HepG2 (cell line): ENCODE results near the gene FAM228B. TPM values are rescaled to one million over a fixed set of nuclear protein-coding genes. Genes with fewer than 3 reads are reported as not detected.

Source experiments
- CBX5 ChIP-seq: sonication (generic); formaldehyde crosslinking; IDR thresholded peaks from 2 replicates; pipeline ENCODE4 v1.4.0; 2020; ENCODE audit warnings: missing genetic modification reagents, borderline replicate concordance
- FOXK2 ChIP-seq: fragments of 450-650 bp; IDR thresholded peaks from 2 replicates; pipeline ENCODE4 v1.6.1; 2016
- HDAC2 ChIP-seq: sonication (generic); formaldehyde crosslinking; IDR thresholded peaks from 2 replicates; pipeline ENCODE4 v1.4.0; 2020; ENCODE audit warnings: missing genetic modification reagents
- IRF2 ChIP-seq: IDR thresholded peaks from 2 replicates; pipeline ENCODE4 v1.6.1; 2018; ENCODE audit warnings: missing genetic modification reagents, missing compliant biosample characterization
- JUND ChIP-seq: sonication (generic); formaldehyde crosslinking; IDR thresholded peaks from 2 replicates; pipeline ENCODE4 v1.8.0; 2022; ENCODE audit warnings: mild to moderate bottlenecking, missing genetic modification reagents
- KLF11 ChIP-seq: IDR thresholded peaks from 2 replicates; pipeline ENCODE4 v1.6.1; 2016; ENCODE audit warnings: missing compliant biosample characterization
- KLF15 ChIP-seq: sonication (generic); formaldehyde crosslinking; IDR thresholded peaks from 2 replicates; pipeline ENCODE4 v1.8.1; 2023; ENCODE audit warnings: borderline replicate concordance, mild to moderate bottlenecking, inconsistent platforms, missing genetic modification reagents, mixed read lengths
- NFYC ChIP-seq: IDR thresholded peaks from 2 replicates; pipeline ENCODE4 v1.6.1; 2016; ENCODE audit warnings: missing genetic modification reagents, missing compliant biosample characterization
- POGK ChIP-seq: sonication (generic); formaldehyde crosslinking; conservative IDR thresholded peaks from 2 replicates; pipeline ENCODE4 v1.8.0; 2022; ENCODE audit warnings: mild to moderate bottlenecking, moderate library complexity, missing genetic modification reagents
- PRPF4 ChIP-seq: fragments of 200-400 bp; formaldehyde crosslinking; IDR thresholded peaks from 2 replicates; pipeline ENCODE4 v1.6.1; 2016; ENCODE audit warnings: low read length, low read depth; ENCODE audit not compliant: poor library complexity, severe bottlenecking
- ZBTB33 ChIP-seq: sonication (generic); formaldehyde crosslinking; IDR thresholded peaks from 2 replicates; pipeline ENCODE4 v1.4.0; 2020; ENCODE audit warnings: missing genetic modification reagents
- ZNF3 ChIP-seq: IDR thresholded peaks from 2 replicates; pipeline ENCODE4 v1.7.0; 2017; ENCODE audit warnings: inconsistent platforms
- ZNF343 ChIP-seq: sonication (generic); formaldehyde crosslinking; IDR thresholded peaks from 2 replicates; pipeline ENCODE4 v1.4.0; 2020; ENCODE audit warnings: mild to moderate bottlenecking, missing genetic modification reagents
- ZNF431 ChIP-seq: sonication (generic); formaldehyde crosslinking; IDR thresholded peaks from 2 replicates; pipeline ENCODE4 v1.9.0; 2022; ENCODE audit warnings: missing genetic modification reagents, low read depth, mild to moderate bottlenecking, borderline replicate concordance
- ZNF501 ChIP-seq: sonication (generic); formaldehyde crosslinking; IDR thresholded peaks from 2 replicates; pipeline ENCODE4 v1.5.1; 2020; ENCODE audit warnings: mild to moderate bottlenecking, moderate library complexity, missing genetic modification reagents
- ZNF512B ChIP-seq: sonication (generic); formaldehyde crosslinking; IDR thresholded peaks from 2 replicates; pipeline ENCODE4 v1.5.1; 2020; ENCODE audit warnings: missing genetic modification reagents, mild to moderate bottlenecking, borderline replicate concordance
- ZNF546 ChIP-seq: sonication (generic); formaldehyde crosslinking; conservative IDR thresholded peaks from 2 replicates; pipeline ENCODE4 v1.8.1; 2023; ENCODE audit warnings: mild to moderate bottlenecking, missing genetic modification reagents
- ZNF614 ChIP-seq: IDR thresholded peaks from 2 replicates; pipeline ENCODE4 v1.6.1; 2018; ENCODE audit warnings: missing biosample characterization, missing genetic modification reagents, inconsistent platforms, borderline replicate concordance
- ZNF616 ChIP-seq: sonication (generic); formaldehyde crosslinking; IDR thresholded peaks from 2 replicates; pipeline ENCODE4 v1.5.0; 2020; ENCODE audit warnings: low read depth, mild to moderate bottlenecking, missing genetic modification reagents
- ZNF639 ChIP-seq: conservative IDR thresholded peaks from 2 replicates; pipeline ENCODE4 v1.6.1; 2018; ENCODE audit warnings: missing genetic modification reagents
- ZSCAN20 ChIP-seq: sonication (generic); formaldehyde crosslinking; IDR thresholded peaks from 2 replicates; pipeline ENCODE4 v1.4.0; 2020; ENCODE audit warnings: missing genetic modification reagents, mild to moderate bottlenecking, borderline replicate concordance
- polyA plus RNA-seq, 8 experiments: library from polyadenylated mRNA; depleted of rRNA in 3 of 8; stranded (reverse) in 7 of 8; unstranded in 1 of 8; fragments of >200 nt; fragmentation: Illumina TruSeq in 4 of 8; extraction: Trizol in 4 of 8; gene quantifications; 2 replicates each; pipeline versions ENCODE4 v1.2.1 to v1.2.3, GENCODE V29; 2011 to 2016; ENCODE audit warnings: low read depth in 4 of 8, missing spikeins in 1 of 8, mixed read lengths in 1 of 8; ENCODE audit not compliant: insufficient read depth in 1 of 8
- total RNA-seq, 5 experiments: library from RNA; depleted of rRNA; stranded (reverse); fragments of >200 nt; fragmentation: Illumina TruSeq; extraction: Trizol; gene quantifications; 2 replicates each; pipeline ENCODE4 v1.2.3, GENCODE V29; 2016; ENCODE audit warnings: low read depth in 1 of 5

FAM228B gene
- total and polyA plus RNA-seq, 2 of the 13 experiments (the other 11 are each of a cell fraction or from before 2014, with no cell fraction given): 0.79 to 1.1 TPM

- TF ChIP-seq ZNF512B (0 out of 2 replicates have a peak, but pooled peaks have one; percentile 36), KLF15 (CRISPR knock-in tag) (peak; percentile 55; the same call in 1 of the 2 replicates), ZNF3 (CRISPR knock-in tag) (no peak), ZNF546 (CRISPR knock-in tag) (peak; percentile 86), ZBTB33 (CRISPR knock-in tag) (no peak), ZNF501 (peak; percentile 74; the same call in 1 of the 2 replicates), ZNF431 (CRISPR knock-in tag) (peak; percentile 84; the same call in 1 of the 2 replicates), PRPF4 (no peak), FOXK2 (no peak), POGK (CRISPR knock-in tag) (peak; percentile 92; the same call in 1 of the 2 replicates), CBX5 (CRISPR knock-in tag) (0 out of 2 replicates have a peak, but pooled peaks have one; percentile 20), JUND (CRISPR knock-in tag) (no peak), IRF2 (CRISPR knock-in tag) (no peak; the same call in 1 of the 2 replicates), HDAC2 (CRISPR knock-in tag) (peak; percentile 58), ZNF616 (CRISPR knock-in tag) (0 out of 2 replicates have a peak, but pooled peaks have one; percentile 69), ZNF614 (CRISPR knock-in tag) (peak; percentile 26; the same call in 1 of the 2 replicates), NFYC (CRISPR knock-in tag) (peak; percentile 77), KLF11 (CRISPR knock-in tag) (no peak), ZNF343 (CRISPR knock-in tag) (peak; percentile 81; the same call in 1 of the 2 replicates), ZNF639 (CRISPR knock-in tag) (no peak; the same call in 1 of the 2 replicates), ZSCAN20 (peak; percentile 41; the same call in 1 of the 2 replicates)
These were observed at the start of gene FAM228B, which contains the start of gene PFN4 (continued) for GRCh38 chr2:24123195-24123921.
